Muscle of arm (tissue), 12 donors: ENCODE results near the gene ACOXL. TPM values are rescaled to one million over a fixed set of nuclear protein-coding genes. Genes with fewer than 3 reads are reported as not detected.

ENCODE experiments used
- DNase-seq: peaks from one replicate; pipeline ENCODE4 v3.0.0-alpha.2; 2013
- polyA plus RNA-seq, 12 donors: library from polyadenylated mRNA; unstranded; fragments of 120-200 nt; gene quantifications; one replicate each; pipeline ENCODE4 v1.2.1, GENCODE V29; 2013; ENCODE audit not compliant: insufficient read length in 12 of 12

ACOXL gene
- polyA plus RNA-seq, 12 donors = 0.12 to 0.71 (median 0.27) TPM; not detected in 4

- DNase-seq = peak; percentile 42
These were observed 429.6 kb downstream of the ACOXL start for GRCh38 chr2:111161971-111162370.

GRCh38 chr2:111162718-111163331, 430.5 kb downstream of the ACOXL start:
- no peak for DNase-seq

- DNase-seq = no peak
These were observed 431.7 kb downstream of the ACOXL start for GRCh38 chr2:111164078-111164477.

- DNase-seq = peak; percentile 23
These were observed 432.7 kb downstream of the ACOXL start for GRCh38 chr2:111165084-111165483.

- no peak for DNase-seq
These were observed 433.7 kb downstream of the ACOXL start for GRCh38 chr2:111166115-111166514.

GRCh38 chr2:111167076-111167862, 434.9 kb downstream of the ACOXL start:
- no peak for DNase-seq

GRCh38 chr2:111167863-111168162, 435.4 kb downstream of the ACOXL start:
- no peak for DNase-seq

Other genes starting within 250 kb of the ACOXL start
- 10 to 100 TPM in 11 of 12 donors, not detected in 1; 15.6 to 34.2 (median 26.0) TPM for gene RGPD6, start 155.4 kb upstream of the ACOXL start, polyA plus RNA-seq
- gene BUB1, start 54.5 kb upstream of the ACOXL start, polyA plus RNA-seq = 10 to 100 TPM in 7 of 12 donors, 1 to 10 TPM in 4, not detected in 1; 4.8 to 19.9 (median 11.9) TPM